Panc1 (cell line): ENCODE results near the gene PTPN1. TPM values are rescaled to one million over a fixed set of nuclear protein-coding genes. Genes with fewer than 3 reads are reported as not detected.

Experiments used
- ATAC-seq: fragments of 200-7000 bp; cut with Tn5 transposase; 2 replicates; pipeline ENCODE4 v1.9.1; 2020; ENCODE audit warnings: mild to moderate bottlenecking, moderate library complexity
- BruUV-seq: library from RNA; stranded (reverse); fragments of 400-500 nt; replicated peaks from 2 replicates; lab custom pipeline; 2021; lab: Mats Ljungman, UMichigan
- CTCF ChIA-PET: fragments of 300-600 bp; sonication (Branson Sonifier 250); formaldehyde crosslinking; loops from one replicate; lab custom pipeline; 2022; ENCODE audit warnings: antibody characterized with exemption; lab: Charles Lee
- POLR2A ChIA-PET: fragments of 300-600 bp; sonication (Branson Sonifier 250); formaldehyde crosslinking; loops from one replicate; lab custom pipeline; 2022; ENCODE audit warnings: antibody characterized with exemption; lab: Charles Lee
- DNase-seq: peaks from one replicate; pipeline ENCODE4 v3.0.0-alpha.2; 2010; ENCODE audit warnings: low read depth, low spot score
- H3K27ac ChIP-seq: 2 replicates; pipeline ENCODE4 v1.5.1; 2011; ENCODE audit warnings: mild to moderate bottlenecking, low read length, inconsistent platforms
- H3K27me3 ChIP-seq: fragments of 200-500 bp; sonication (Bioruptor generic); 2 replicates; pipeline ENCODE4 v1.6.0; 2014; ENCODE audit warnings: low read length, inconsistent platforms; ENCODE audit not compliant: control insufficient read depth, insufficient read depth
- H3K36me3 ChIP-seq: fragments of 200-500 bp; sonication (Bioruptor generic); 2 replicates; pipeline ENCODE4 v1.5.1; 2014; ENCODE audit warnings: inconsistent platforms, mild to moderate bottlenecking, low read length, moderate library complexity; ENCODE audit not compliant: control insufficient read depth, insufficient read depth
- H3K4me1 ChIP-seq: 2 replicates; pipeline ENCODE4 v1.5.1; 2011; ENCODE audit warnings: inconsistent platforms, mild to moderate bottlenecking, low read length, moderate library complexity; ENCODE audit not compliant: control insufficient read depth, insufficient read depth
- H3K4me3 ChIP-seq, 2 experiments: 2 replicates each; pipeline ENCODE4 v1.5.1; 2011 to 2012; ENCODE audit warnings: low read depth in 2 of 2, low read length in 2 of 2, mild to moderate bottlenecking in 2 of 2, inconsistent platforms in 1 of 2, moderate library complexity in 1 of 2
- H3K9me3 ChIP-seq: fragments of 200-500 bp; sonication (Bioruptor generic); 2 replicates; pipeline ENCODE4 v1.5.1; 2014; ENCODE audit warnings: low read depth, mild to moderate bottlenecking, inconsistent platforms, low read length, moderate library complexity; ENCODE audit not compliant: control insufficient read depth, insufficient read depth
- POLR2AphosphoS5 ChIP-seq: IDR thresholded peaks from 2 replicates; pipeline ENCODE4 v1.6.1; 2012; ENCODE audit warnings: mild to moderate bottlenecking, low read depth, low read length, moderate library complexity
- SIN3A ChIP-seq: IDR thresholded peaks from 2 replicates; pipeline ENCODE4 v1.6.1; 2012; ENCODE audit warnings: low read depth, mild to moderate bottlenecking, low read length, moderate library complexity, borderline replicate concordance; ENCODE audit not compliant: insufficient read depth
- TCF7L2 ChIP-seq: IDR thresholded peaks from 2 replicates; pipeline ENCODE4 v1.6.1; 2011; ENCODE audit warnings: mild to moderate bottlenecking, low read depth, low read length, inconsistent platforms
- in situ Hi-C: cut with HindIII; loops from 2 replicates; pipeline ENCODE4 v1.10.0; 2016; ENCODE audit warnings: low sequenced_read_pairs, low pct_unique_long_range_greater_than_20kb
- intact Hi-C: fragments of 100-400 bp; cut with micrococcal nuclease; formaldehyde crosslinking; loops from one replicate; pipeline ENCODE4 v1.10.0; 2022; ENCODE audit not compliant: unreplicated experiment
- total RNA-seq: library from RNA; stranded (reverse); gene quantifications from one replicate; pipeline ENCODE4 v1.2.1, GENCODE V29; 2021; ENCODE audit not compliant: unreplicated experiment
- TF ChIP-seq, protein P1 (sequence below), 2 experiments: IDR thresholded peaks; 2 replicates each; pipeline ENCODE4 v1.6.1; 2011 to 2012; ENCODE audit warnings: low read depth in 2 of 2, control low read depth in 1 of 2, low read length in 1 of 2, mild to moderate bottlenecking in 1 of 2, moderate library complexity in 1 of 2; ENCODE audit not compliant: insufficient read depth in 1 of 2
- TF ChIP-seq, protein P2 (sequence below): fragments of 450-650 bp; IDR thresholded peaks from 2 replicates; pipeline ENCODE4 v1.5.1; 2017; ENCODE audit warnings: mild to moderate bottlenecking

PTPN1 gene
- total RNA-seq, 1 experiment from 2014 or later: 42.2 TPM

DNA sequence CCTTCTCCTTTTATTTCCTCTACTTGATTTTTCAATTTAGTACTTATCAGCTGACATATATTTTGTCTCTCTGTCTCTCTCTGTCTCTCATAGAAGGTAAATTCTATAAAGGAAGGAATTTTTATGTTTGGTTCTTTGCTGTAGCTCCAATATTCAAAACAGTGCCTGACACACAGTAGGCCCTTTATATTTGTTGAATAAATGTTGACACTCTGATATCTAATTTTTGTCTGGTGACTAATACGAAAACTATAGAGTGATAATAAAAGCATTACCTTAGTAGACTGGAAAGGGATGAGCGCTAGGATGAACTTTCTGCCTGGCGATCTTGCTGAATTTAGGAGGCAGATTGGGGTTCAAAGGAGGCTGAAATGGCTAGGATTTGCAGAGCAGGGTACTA is 42.8 kb downstream of the PTPN1 start:
- Histone ChIP-seq H3K36me3 (no peaks in the 10 kb centered on the region), H3K4me1 (0 out of 2 replicates have a peak, but pooled peaks cover 3% of the 10 kb centered on the region), H3K27me3 (no peaks in the 10 kb centered on the region), H3K4me3 (no peak overlapping the region), H3K9me3 (no peaks in the 10 kb centered on the region), H3K27ac (no peak overlapping the region)
- intact Hi-C loops (no loop called here), in situ Hi-C loops (no loop called here)
- TF ChIP-seq SIN3A (no peak), POLR2AphosphoS5 (no peak), TCF7L2 (no peak)
- TF ChIP-seq, protein P1, sequence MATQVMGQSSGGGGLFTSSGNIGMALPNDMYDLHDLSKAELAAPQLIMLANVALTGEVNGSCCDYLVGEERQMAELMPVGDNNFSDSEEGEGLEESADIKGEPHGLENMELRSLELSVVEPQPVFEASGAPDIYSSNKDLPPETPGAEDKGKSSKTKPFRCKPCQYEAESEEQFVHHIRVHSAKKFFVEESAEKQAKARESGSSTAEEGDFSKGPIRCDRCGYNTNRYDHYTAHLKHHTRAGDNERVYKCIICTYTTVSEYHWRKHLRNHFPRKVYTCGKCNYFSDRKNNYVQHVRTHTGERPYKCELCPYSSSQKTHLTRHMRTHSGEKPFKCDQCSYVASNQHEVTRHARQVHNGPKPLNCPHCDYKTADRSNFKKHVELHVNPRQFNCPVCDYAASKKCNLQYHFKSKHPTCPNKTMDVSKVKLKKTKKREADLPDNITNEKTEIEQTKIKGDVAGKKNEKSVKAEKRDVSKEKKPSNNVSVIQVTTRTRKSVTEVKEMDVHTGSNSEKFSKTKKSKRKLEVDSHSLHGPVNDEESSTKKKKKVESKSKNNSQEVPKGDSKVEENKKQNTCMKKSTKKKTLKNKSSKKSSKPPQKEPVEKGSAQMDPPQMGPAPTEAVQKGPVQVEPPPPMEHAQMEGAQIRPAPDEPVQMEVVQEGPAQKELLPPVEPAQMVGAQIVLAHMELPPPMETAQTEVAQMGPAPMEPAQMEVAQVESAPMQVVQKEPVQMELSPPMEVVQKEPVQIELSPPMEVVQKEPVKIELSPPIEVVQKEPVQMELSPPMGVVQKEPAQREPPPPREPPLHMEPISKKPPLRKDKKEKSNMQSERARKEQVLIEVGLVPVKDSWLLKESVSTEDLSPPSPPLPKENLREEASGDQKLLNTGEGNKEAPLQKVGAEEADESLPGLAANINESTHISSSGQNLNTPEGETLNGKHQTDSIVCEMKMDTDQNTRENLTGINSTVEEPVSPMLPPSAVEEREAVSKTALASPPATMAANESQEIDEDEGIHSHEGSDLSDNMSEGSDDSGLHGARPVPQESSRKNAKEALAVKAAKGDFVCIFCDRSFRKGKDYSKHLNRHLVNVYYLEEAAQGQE (IDR thresholded peaks at IDR 0.05; ENCODE audit: insufficient read depth in 1 of 2, low read depth in 2 of 2, low read length in 1 of 2): no peak
- TF ChIP-seq, protein P2, sequence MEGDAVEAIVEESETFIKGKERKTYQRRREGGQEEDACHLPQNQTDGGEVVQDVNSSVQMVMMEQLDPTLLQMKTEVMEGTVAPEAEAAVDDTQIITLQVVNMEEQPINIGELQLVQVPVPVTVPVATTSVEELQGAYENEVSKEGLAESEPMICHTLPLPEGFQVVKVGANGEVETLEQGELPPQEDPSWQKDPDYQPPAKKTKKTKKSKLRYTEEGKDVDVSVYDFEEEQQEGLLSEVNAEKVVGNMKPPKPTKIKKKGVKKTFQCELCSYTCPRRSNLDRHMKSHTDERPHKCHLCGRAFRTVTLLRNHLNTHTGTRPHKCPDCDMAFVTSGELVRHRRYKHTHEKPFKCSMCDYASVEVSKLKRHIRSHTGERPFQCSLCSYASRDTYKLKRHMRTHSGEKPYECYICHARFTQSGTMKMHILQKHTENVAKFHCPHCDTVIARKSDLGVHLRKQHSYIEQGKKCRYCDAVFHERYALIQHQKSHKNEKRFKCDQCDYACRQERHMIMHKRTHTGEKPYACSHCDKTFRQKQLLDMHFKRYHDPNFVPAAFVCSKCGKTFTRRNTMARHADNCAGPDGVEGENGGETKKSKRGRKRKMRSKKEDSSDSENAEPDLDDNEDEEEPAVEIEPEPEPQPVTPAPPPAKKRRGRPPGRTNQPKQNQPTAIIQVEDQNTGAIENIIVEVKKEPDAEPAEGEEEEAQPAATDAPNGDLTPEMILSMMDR: no peak
- ChIA-PET POLR2A (no interaction called here), CTCF (no interaction called here)
- ATAC-seq (no peak), DNase-seq (no peak)
- no TSS peak for BruUV-seq

DNA sequence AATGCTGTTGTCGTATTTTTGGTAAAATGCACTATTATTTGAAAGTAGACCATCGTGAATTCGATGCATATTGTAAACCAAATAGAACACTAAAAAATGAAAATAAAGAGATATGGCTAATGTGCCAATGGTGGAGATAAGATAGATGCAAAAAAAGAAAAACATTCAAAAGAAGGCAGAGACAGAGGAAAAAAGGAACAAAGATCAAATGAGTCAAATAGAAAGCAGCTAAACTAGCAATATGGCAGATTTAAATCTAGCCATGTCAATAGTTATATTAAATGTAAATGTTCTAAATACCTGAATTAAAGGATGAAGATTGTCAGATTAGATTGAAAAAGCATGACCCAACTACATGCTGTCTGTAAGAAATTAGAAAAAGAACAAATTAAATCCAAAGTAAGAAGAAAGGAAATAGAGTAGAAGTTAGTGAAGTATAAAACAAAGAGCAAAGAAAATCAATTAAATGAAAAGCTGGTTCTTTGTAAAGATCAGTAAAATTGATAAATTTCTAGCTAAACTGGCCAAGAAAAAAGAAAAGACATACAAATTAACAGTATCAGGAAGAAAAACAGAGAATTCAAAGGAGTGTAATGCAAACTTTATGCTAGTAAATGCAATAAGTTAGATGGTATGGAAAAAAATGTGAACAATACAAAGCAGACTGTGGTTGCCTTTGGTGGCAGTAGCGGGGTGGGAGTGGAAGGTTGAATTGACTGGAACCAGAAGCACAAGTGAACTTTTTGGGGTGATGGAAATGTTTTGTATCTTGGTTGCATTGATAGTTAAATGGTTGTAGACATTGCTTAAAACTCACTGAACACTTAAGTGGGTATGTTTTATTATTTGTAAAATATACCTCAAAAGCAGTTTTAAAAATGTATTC is 44.8 kb downstream of the PTPN1 start:
- ATAC-seq (no peak), DNase-seq (no peak)
- TF ChIP-seq, protein P2: no peak
- TF ChIP-seq, protein P1 (IDR thresholded peaks at IDR 0.05; ENCODE audit: insufficient read depth in 1 of 2, low read depth in 2 of 2, low read length in 1 of 2): no peak
- TF ChIP-seq SIN3A (no peak), TCF7L2 (no peak), POLR2AphosphoS5 (no peak)
- H3K4me1 ChIP-seq: peaks cover 3% of the 10 kb centered on the region; the same call in 1 of the 2 replicates
- POLR2A ChIA-PET: no interaction called here
- no TSS peak for BruUV-seq
- CTCF ChIA-PET: no interaction called here
- intact Hi-C loops: no loop called here
- H3K9me3 ChIP-seq: no peaks in the 10 kb centered on the region
- no peak overlapping the region for H3K27ac ChIP-seq
- no peaks in the 10 kb centered on the region for H3K27me3 ChIP-seq
- H3K4me3 ChIP-seq: no peak overlapping the region
- no peaks in the 10 kb centered on the region for H3K36me3 ChIP-seq
- in situ Hi-C loops: no loop called here
